A549 (cell line): ENCODE results near the gene MON1B.

ENCODE experiments used
- CEBPB ChIP-seq, 2 experiments: fragments of >200 bp in 1 of 2; sonication (Bioruptor Twin) in 1 of 2; formaldehyde crosslinking in 1 of 2; IDR thresholded peaks; 2 replicates each; pipeline ENCODE4 v1.6.1; 2012 to 2016
- CHD2 ChIP-seq: fragments of 150-350 bp; IDR thresholded peaks from 2 replicates; pipeline ENCODE4 v1.6.1; 2014; ENCODE audit warnings: low read length; ENCODE audit not compliant: partially characterized antibody
- EHF ChIP-seq: fragments of 250-450 bp; sonication (Bioruptor Pico); IDR thresholded peaks from 2 replicates; pipeline ENCODE4 v1.5.0; 2020; ENCODE audit warnings: mild to moderate bottlenecking
- ESRRA ChIP-seq: fragments of 150-350 bp; IDR thresholded peaks from 2 replicates; pipeline ENCODE4 v1.6.1; 2014; ENCODE audit warnings: mild to moderate bottlenecking, low read length, borderline replicate concordance
- HDAC2 ChIP-seq: fragments of 200-600 bp; sonication (generic); IDR thresholded peaks from 2 replicates; pipeline ENCODE4 v1.6.1; 2016
- HOXA7 ChIP-seq: fragments of 250-450 bp; sonication (Bioruptor Pico); IDR thresholded peaks from 2 replicates; pipeline ENCODE4 v1.5.0; 2020; ENCODE audit warnings: mild to moderate bottlenecking, moderate library complexity
- JUN ChIP-seq, 2 experiments: fragments of >200 bp; sonication (Bioruptor Twin); formaldehyde crosslinking; IDR thresholded peaks; 2 replicates in 1 of 2; 3 replicates in 1 of 2; pipeline ENCODE4 v1.6.1; 2016 to 2017
- MAFK ChIP-seq: fragments of 450-650 bp; IDR thresholded peaks from 2 replicates; pipeline ENCODE4 v1.6.1; 2014; ENCODE audit not compliant: partially characterized antibody
- POLR2A ChIP-seq: IDR thresholded peaks from 2 replicates; pipeline ENCODE4 v1.6.1; 2012; ENCODE audit warnings: mild to moderate bottlenecking, low read length
- RFX5 ChIP-seq: fragments of 450-650 bp; IDR thresholded peaks from 2 replicates; pipeline ENCODE4 v1.7.1; 2014; ENCODE audit warnings: antibody characterized with exemption, mild to moderate bottlenecking, moderate library complexity
- RNF2 ChIP-seq: fragments of 200-600 bp; sonication (generic); IDR thresholded peaks from 2 replicates; pipeline ENCODE4 v1.6.1; 2016; ENCODE audit warnings: low read depth, mild to moderate bottlenecking, antibody characterized with exemption, moderate library complexity, borderline replicate concordance
- SMC3 ChIP-seq: fragments of >200 bp; sonication (Bioruptor Twin); formaldehyde crosslinking; IDR thresholded peaks from 3 replicates; pipeline ENCODE4 v1.6.1; 2018; ENCODE audit warnings: inconsistent platforms
- USF2 ChIP-seq: fragments of 450-650 bp; IDR thresholded peaks from 2 replicates; pipeline ENCODE4 v1.6.1; 2014; ENCODE audit warnings: antibody characterized with exemption
- TF ChIP-seq, protein P1 (sequence below): fragments of >200 bp; sonication (Bioruptor Twin); formaldehyde crosslinking; IDR thresholded peaks from 3 replicates; pipeline ENCODE4 v1.5.1; 2016

DNA sequence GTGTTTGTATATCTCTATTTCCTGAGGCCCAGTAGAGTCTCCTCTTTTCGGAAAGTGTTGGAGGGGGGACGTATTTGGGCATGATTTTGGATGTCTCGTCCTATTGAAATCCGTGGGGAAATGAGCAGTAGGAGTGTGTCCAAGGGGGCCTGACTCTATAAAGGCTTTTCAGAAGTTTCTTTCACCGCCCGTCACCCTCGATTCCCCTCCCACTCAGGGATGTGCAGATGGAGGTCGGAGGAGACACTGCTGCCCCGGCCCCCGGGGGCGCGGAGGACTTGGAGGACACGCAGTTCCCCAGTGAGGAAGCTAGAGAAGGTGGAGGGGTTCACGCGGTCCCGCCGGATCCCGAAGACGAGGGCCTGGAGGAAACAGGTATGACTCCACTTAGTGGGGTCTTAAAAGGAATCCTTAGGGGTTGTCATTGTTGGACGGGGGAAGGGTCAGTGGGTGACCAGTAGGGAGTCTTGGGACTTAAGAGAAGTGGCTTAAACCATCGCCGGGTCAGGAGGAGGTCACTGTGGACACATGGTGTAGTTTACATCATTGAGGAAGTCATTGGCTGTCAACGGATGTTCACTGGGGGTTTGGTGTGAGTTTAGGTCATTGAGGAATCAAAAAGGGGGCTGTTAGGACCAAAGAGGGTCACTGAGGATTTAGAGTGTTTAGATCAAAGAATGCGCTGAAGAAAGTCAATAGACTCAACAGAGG lies 424 bp downstream of the MON1B start:
- TF ChIP-seq MAFK (no peak), RFX5 (no peak), POLR2A (no peak), JUN (IDR thresholded peaks at IDR 0.05) (no peak), HOXA7 (CRISPR knock-in tag) (no peak), USF2 (no peak), CHD2 (no peak), EHF (CRISPR knock-in tag) (no peak), CEBPB (IDR thresholded peaks at IDR 0.05) (no peak; a peak in 1 of 4 replicates), SMC3 (no peak), ESRRA (no peak), RNF2 (no peak), HDAC2 (no peak)
- TF ChIP-seq, protein P1, sequence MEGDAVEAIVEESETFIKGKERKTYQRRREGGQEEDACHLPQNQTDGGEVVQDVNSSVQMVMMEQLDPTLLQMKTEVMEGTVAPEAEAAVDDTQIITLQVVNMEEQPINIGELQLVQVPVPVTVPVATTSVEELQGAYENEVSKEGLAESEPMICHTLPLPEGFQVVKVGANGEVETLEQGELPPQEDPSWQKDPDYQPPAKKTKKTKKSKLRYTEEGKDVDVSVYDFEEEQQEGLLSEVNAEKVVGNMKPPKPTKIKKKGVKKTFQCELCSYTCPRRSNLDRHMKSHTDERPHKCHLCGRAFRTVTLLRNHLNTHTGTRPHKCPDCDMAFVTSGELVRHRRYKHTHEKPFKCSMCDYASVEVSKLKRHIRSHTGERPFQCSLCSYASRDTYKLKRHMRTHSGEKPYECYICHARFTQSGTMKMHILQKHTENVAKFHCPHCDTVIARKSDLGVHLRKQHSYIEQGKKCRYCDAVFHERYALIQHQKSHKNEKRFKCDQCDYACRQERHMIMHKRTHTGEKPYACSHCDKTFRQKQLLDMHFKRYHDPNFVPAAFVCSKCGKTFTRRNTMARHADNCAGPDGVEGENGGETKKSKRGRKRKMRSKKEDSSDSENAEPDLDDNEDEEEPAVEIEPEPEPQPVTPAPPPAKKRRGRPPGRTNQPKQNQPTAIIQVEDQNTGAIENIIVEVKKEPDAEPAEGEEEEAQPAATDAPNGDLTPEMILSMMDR, result no peak
